ENCODE results near the gene USP53.
"Not testable (repeated sequence)": the region's sequence is repeated elsewhere in the genome, so short reads cannot be mapped to it uniquely, and the experiment has no call there.

Gene USP53

GRCh38 chr4:119228406-119228805, 15.9 kb downstream of the USP53 start:
- DNase-seq (ENCODE audit: low spot score) = no peak

GRCh38 chr4:119229908-119230687, 17.6 kb downstream of the USP53 start:
- no peak for DNase-seq (ENCODE audit: low spot score)

GRCh38 chr4:119231491-119231890, 19.0 kb downstream of the USP53 start:
- DNase-seq (ENCODE audit: low spot score) = no peak

- no peak for DNase-seq (ENCODE audit: low spot score)
Measured at GRCh38 chr4:119232286-119232685, 19.8 kb downstream of the USP53 start.

- no peak for DNase-seq (ENCODE audit: low spot score)
Measured at GRCh38 chr4:119233191-119233590, 20.7 kb downstream of the USP53 start.

- DNase-seq (ENCODE audit: low spot score) = no peak
Measured at GRCh38 chr4:119233750-119234149, 21.2 kb downstream of the USP53 start.

- DNase-seq (ENCODE audit: low spot score) = no peak
Measured at GRCh38 chr4:119237201-119237600, 24.7 kb downstream of the USP53 start.

GRCh38 chr4:119237642-119238041, 25.1 kb downstream of the USP53 start:
- no peak for DNase-seq (ENCODE audit: low spot score)

GRCh38 chr4:119238068-119238722, 25.7 kb downstream of the USP53 start:
- no peak for DNase-seq (ENCODE audit: low spot score)

GRCh38 chr4:119240128-119240527, 27.6 kb downstream of the USP53 start:
- no peak for DNase-seq (ENCODE audit: low spot score)

- no peak for DNase-seq (ENCODE audit: low spot score)
Measured at GRCh38 chr4:119240568-119240967, 28.1 kb downstream of the USP53 start.

- no peak for DNase-seq (ENCODE audit: low spot score)
Measured at GRCh38 chr4:119242417-119242816, 29.9 kb downstream of the USP53 start.

- no peak for DNase-seq (ENCODE audit: low spot score)
Measured at GRCh38 chr4:119243868-119244267, 31.4 kb downstream of the USP53 start.

- DNase-seq (ENCODE audit: low spot score) = no peak
Measured at GRCh38 chr4:119244344-119244743, 31.8 kb downstream of the USP53 start.

- DNase-seq (ENCODE audit: low spot score) = no peak
Measured at GRCh38 chr4:119244832-119245231, 32.3 kb downstream of the USP53 start.

- no peak for DNase-seq (ENCODE audit: low spot score)
Measured at GRCh38 chr4:119246177-119246733, 33.7 kb downstream of the USP53 start.

- not testable (repeated sequence) for DNase-seq (ENCODE audit: low spot score)
Measured at GRCh38 chr4:119251037-119251436, 38.5 kb downstream of the USP53 start.

GRCh38 chr4:119255223-119255622, 42.7 kb downstream of the USP53 start:
- not testable (repeated sequence) for DNase-seq (ENCODE audit: low spot score)

- no peak for DNase-seq (ENCODE audit: low spot score)
Measured at GRCh38 chr4:119260528-119260927, 48.0 kb downstream of the USP53 start.

- DNase-seq (ENCODE audit: low spot score) = no peak
Measured at GRCh38 chr4:119261986-119262385, 49.5 kb downstream of the USP53 start.

GRCh38 chr4:119264743-119265142, 52.2 kb downstream of the USP53 start:
- no peak for DNase-seq (ENCODE audit: low spot score)

- DNase-seq (ENCODE audit: low spot score) = no peak
Measured at GRCh38 chr4:119266153-119266552, 53.6 kb downstream of the USP53 start.

GRCh38 chr4:119268466-119268865, 56.0 kb downstream of the USP53 start:
- DNase-seq (ENCODE audit: low spot score) = no peak

All from Ammon's horn (tissue), 1 donor.